GM23338 (cell line): ENCODE data around the gene ELOVL2. TPM values are rescaled to one million over a fixed set of nuclear protein-coding genes. Genes with fewer than 3 reads are reported as not detected.

Source experiments
- ATAC-seq: fragments of 200-7000 bp; cut with Tn5 transposase; 3 replicates; pipeline ENCODE4 v1.9.1; 2020
- DNase-seq: peaks from one replicate; pipeline ENCODE4 v3.0.0-alpha.2; 2015; ENCODE audit warnings: low spot score
- H2AFZ ChIP-seq: fragments of 200-600 bp; sonication (generic); 2 replicates; pipeline ENCODE4 v1.8.0; 2016; ENCODE audit warnings: antibody characterized with exemption, mild to moderate bottlenecking, moderate library complexity
- H3F3A ChIP-seq: fragments of 200-600 bp; sonication (generic); replicated peaks from 2 replicates; pipeline ENCODE4 v1.8.0; 2017; ENCODE audit warnings: antibody characterized with exemption, mixed run types, low read depth
- H3K27ac ChIP-seq: fragments of 200-600 bp; sonication (generic); 2 replicates; pipeline ENCODE4 v1.6.1; 2016; ENCODE audit warnings: low read depth
- H3K27me3 ChIP-seq: fragments of 200-600 bp; sonication (generic); 2 replicates; pipeline ENCODE4 v1.8.0; 2016; ENCODE audit warnings: mild to moderate bottlenecking, mixed run types, moderate library complexity; ENCODE audit not compliant: insufficient read depth
- H3K36me3 ChIP-seq: fragments of 200-600 bp; sonication (generic); 2 replicates; pipeline ENCODE4 v1.8.0; 2016; ENCODE audit warnings: mild to moderate bottlenecking; ENCODE audit not compliant: insufficient read depth
- H3K4me1 ChIP-seq: fragments of 200-600 bp; sonication (generic); 2 replicates; pipeline ENCODE4 v1.8.0; 2016; ENCODE audit warnings: mild to moderate bottlenecking, moderate library complexity; ENCODE audit not compliant: insufficient read depth
- H3K4me2 ChIP-seq: fragments of 200-600 bp; sonication (generic); 2 replicates; pipeline ENCODE4 v1.7.1; 2017; ENCODE audit warnings: mixed run types
- H3K4me3 ChIP-seq: fragments of 200-600 bp; sonication (generic); 2 replicates; pipeline ENCODE4 v1.6.1; 2016; ENCODE audit warnings: mixed run types
- H3K79me2 ChIP-seq: fragments of 200-600 bp; sonication (generic); replicated peaks from 2 replicates; pipeline ENCODE4 v1.8.0; 2017; ENCODE audit warnings: mild to moderate bottlenecking; ENCODE audit not compliant: insufficient read depth
- H3K9me2 ChIP-seq: fragments of 200-600 bp; sonication (generic); 2 replicates; pipeline ENCODE4 v1.8.0; 2017; ENCODE audit not compliant: insufficient read depth
- H4K20me1 ChIP-seq: fragments of 200-600 bp; sonication (generic); replicated peaks from 2 replicates; pipeline ENCODE4 v1.8.0; 2017; ENCODE audit warnings: mild to moderate bottlenecking; ENCODE audit not compliant: insufficient read depth
- H3K27ac Mint-ChIP-seq: 2 replicates; pipeline ENCODE4 v1.8.0; 2020; ENCODE audit warnings: inconsistent platforms, mild to moderate bottlenecking, moderate library complexity, mixed read lengths
- H3K27me3 Mint-ChIP-seq: 3 replicates; pipeline ENCODE4 v1.8.0; 2022; ENCODE audit warnings: low read depth, mild to moderate bottlenecking, moderate library complexity, mixed read lengths, inconsistent platforms; ENCODE audit not compliant: insufficient read depth, poor library complexity
- H3K36me3 Mint-ChIP-seq: 3 replicates; pipeline ENCODE4 v1.8.0; 2021; ENCODE audit warnings: low read depth, mild to moderate bottlenecking, inconsistent platforms, moderate library complexity, mixed read lengths
- H3K4me1 Mint-ChIP-seq: 3 replicates; pipeline ENCODE4 v1.8.0; 2020; ENCODE audit warnings: mild to moderate bottlenecking, inconsistent platforms, mixed read lengths
- H3K4me3 Mint-ChIP-seq: 3 replicates; pipeline ENCODE4 v1.8.0; 2021; ENCODE audit warnings: moderate library complexity, mild to moderate bottlenecking, inconsistent platforms, mixed read lengths
- H3K9me3 Mint-ChIP-seq: 3 replicates; pipeline ENCODE4 v1.8.0; 2020; ENCODE audit warnings: moderate library complexity, mild to moderate bottlenecking, inconsistent platforms, mixed read lengths
- CREB1 ChIP-seq: fragments of 250-450 bp; sonication (Bioruptor Pico); IDR thresholded peaks from 2 replicates; pipeline ENCODE4 v1.5.0; 2020; ENCODE audit warnings: low read depth, mild to moderate bottlenecking, moderate library complexity
- CTCF ChIP-seq, 2 experiments: fragments of 200-600 bp in 1 of 2; sonication (generic) in 1 of 2; conservative IDR thresholded peaks; 2 replicates each; pipeline versions ENCODE4 v1.5.1 to v1.6.1; 2016 to 2017; ENCODE audit warnings: antibody characterized with exemption in 2 of 2, low read depth in 2 of 2, mild to moderate bottlenecking in 2 of 2, moderate library complexity in 1 of 2
- ETS1 ChIP-seq: IDR thresholded peaks from 2 replicates; pipeline ENCODE4 v1.6.1; 2016; ENCODE audit warnings: antibody characterized with exemption
- EZH2 ChIP-seq: fragments of 200-600 bp; sonication (generic); IDR thresholded peaks from one replicate; pipeline ENCODE4 v1.8.0; 2017; ENCODE audit warnings: antibody characterized with exemption, mild to moderate bottlenecking, low read depth; ENCODE audit not compliant: unreplicated experiment
- EZH2phosphoT487 ChIP-seq: fragments of 200-600 bp; sonication (generic); IDR thresholded peaks from one replicate; pipeline ENCODE4 v1.8.1; 2018; ENCODE audit warnings: antibody characterized with exemption; ENCODE audit not compliant: unreplicated experiment
- JUNB ChIP-seq: IDR thresholded peaks from one replicate; pipeline ENCODE4 v1.6.1; 2016; ENCODE audit warnings: antibody characterized with exemption; ENCODE audit not compliant: unreplicated experiment
- NANOG ChIP-seq: IDR thresholded peaks from 2 replicates; pipeline ENCODE4 v1.6.1; 2016; ENCODE audit warnings: antibody characterized with exemption, borderline replicate concordance
- POLR2AphosphoS5 ChIP-seq: IDR thresholded peaks from 2 replicates; pipeline ENCODE4 v1.6.1; 2016; ENCODE audit warnings: antibody characterized with exemption, low read depth
- REST ChIP-seq: IDR thresholded peaks from one replicate; pipeline ENCODE4 v1.6.1; 2018; ENCODE audit warnings: antibody characterized with exemption; ENCODE audit not compliant: unreplicated experiment
- STAT1 ChIP-seq: IDR thresholded peaks from one replicate; pipeline ENCODE4 v1.6.1; 2016; ENCODE audit warnings: antibody characterized with exemption; ENCODE audit not compliant: unreplicated experiment
- ZNF114 ChIP-seq: fragments of 250-450 bp; sonication (Bioruptor Pico); IDR thresholded peaks from 2 replicates; pipeline ENCODE4 v1.5.0; 2020; ENCODE audit warnings: mild to moderate bottlenecking, moderate library complexity
- ZNF331 ChIP-seq: fragments of 250-450 bp; sonication (Bioruptor Pico); IDR thresholded peaks from 2 replicates; pipeline ENCODE4 v1.5.0; 2020; ENCODE audit warnings: low read depth, mild to moderate bottlenecking, moderate library complexity
- ZNF462 ChIP-seq: fragments of 250-450 bp; sonication (Bioruptor Pico); IDR thresholded peaks from 2 replicates; pipeline ENCODE4 v1.5.0; 2020; ENCODE audit warnings: mild to moderate bottlenecking, moderate library complexity
- polyA plus RNA-seq: library from polyadenylated mRNA; unstranded; fragments of >200 nt; fragmentation: Nextera tagmentation; extraction: Ambion mirVana; gene quantifications from 2 replicates; pipeline ENCODE4 v1.2.1, GENCODE V29; 2016
- total RNA-seq: library from RNA; depleted of rRNA; stranded (reverse); fragments of >200 nt; shearing (Covaris generic); gene quantifications from 2 replicates; pipeline ENCODE4 v1.2.3, GENCODE V29; 2014

ELOVL2 gene
- total and polyA plus RNA-seq, 2 experiments from 2014 or later: 1.2 to 1.6 TPM

GRCh38 chr6:10979603-10980002 lies 64.5 kb downstream of the ELOVL2 start:
- Histone ChIP-seq H3F3A (no peaks in the 10 kb centered on the region), H4K20me1 (no peaks in the 10 kb centered on the region), H3K4me2 (no peak overlapping the region), H3K9me2 (no peaks in the 10 kb centered on the region), H3K4me1 (0 out of 2 replicates have a peak, but pooled peaks cover 5% of the 10 kb centered on the region), H3K27ac (no peak overlapping the region), H3K4me3 (no peak overlapping the region), H3K27me3 (no peaks in the 10 kb centered on the region), H2AFZ (no peak overlapping the region), H3K79me2 (no peaks in the 10 kb centered on the region), H3K36me3 (no peaks in the 10 kb centered on the region)
- H3K36me3 Mint-ChIP-seq: no peaks in the 10 kb centered on the region
- H3K4me1 Mint-ChIP-seq: peaks cover 12% of the 10 kb centered on the region
- no peak for ATAC-seq
- no peak for DNase-seq
- peaks cover 3% of the 10 kb centered on the region for H3K27me3 Mint-ChIP-seq
- no peak overlapping the region for H3K27ac Mint-ChIP-seq
- H3K4me3 Mint-ChIP-seq: no peak overlapping the region
- H3K9me3 Mint-ChIP-seq: no peaks in the 10 kb centered on the region; the same call in 2 of the 3 replicates
- TF ChIP-seq REST: no peak
- TF ChIP-seq JUNB: no peak
- TF ChIP-seq NANOG: no peak
- TF ChIP-seq ZNF114 (CRISPR knock-in tag): no peak
- no peak for TF ChIP-seq CTCF (conservative IDR thresholded peaks at IDR 0.05; ENCODE audit: low read depth in 2 of 2)
- no peak for TF ChIP-seq EZH2
- no peak for TF ChIP-seq ZNF331 (CRISPR knock-in tag)
- no peak for TF ChIP-seq EZH2phosphoT487
- TF ChIP-seq ETS1: no peak
- TF ChIP-seq CREB1: no peak
- TF ChIP-seq ZNF462 (CRISPR knock-in tag): no peak
- TF ChIP-seq STAT1: no peak
- no peak for TF ChIP-seq POLR2AphosphoS5
